Heart left ventricle (tissue), 13 donors: ENCODE measurements around the gene NELFCD.

ENCODE experiments used
- POLR2A ChIP-seq, 2 donors: fragments of 450-650 bp; IDR thresholded peaks; one replicate each; pipeline ENCODE4 v1.6.1; 2017; ENCODE audit warnings: antibody characterized with exemption in 2 of 2, mild to moderate bottlenecking in 2 of 2, moderate library complexity in 2 of 2
- TF ChIP-seq, protein P1 (sequence below), 12 donors: fragments of 200-600 bp; sonication (generic) in 4 of 12; IDR thresholded peaks; one replicate each; pipeline versions ENCODE4 v1.5.0 to v1.8.0; 2018 to 2022; ENCODE audit warnings: antibody characterized with exemption in 12 of 12, mild to moderate bottlenecking in 5 of 12
- donor health status: ischemic (EF 13 %, LVEDD 7.1; RV severe dilation, severe dysfunction).
- donor health status: DM: no; HTN: yes; CAD: no.
- donor health status: DM: no; HTN: no; CAD: no.
- donor health status: ischemic (EF 25% LVEDD 6.9; RV normal size, moderate dysfunction).
- donor health status: ischemic (EF 25% LVEDD 5.7; RV mildly dilated, moderate dysfunction).
- donor health status: ischemic (EF 35%, LVEDD 5.7; RV mildly dilated, moderate dysfunction).
- donor health status: nonischemic (EF 11% LVEDD 7.7; RV severe dilation, severe dysfunction).
- donor health status: DM: yes; HTN: yes; CAD: no.
- donor health status: PGD.
- donor health status: ischemic (EF 29% LVEDD 5.4; RV normal size, mild dysfunction).
- donor health status: nonischemic (EF 23%, LVEDD 6.1; RV moderate dilation, normal function).

DNA sequence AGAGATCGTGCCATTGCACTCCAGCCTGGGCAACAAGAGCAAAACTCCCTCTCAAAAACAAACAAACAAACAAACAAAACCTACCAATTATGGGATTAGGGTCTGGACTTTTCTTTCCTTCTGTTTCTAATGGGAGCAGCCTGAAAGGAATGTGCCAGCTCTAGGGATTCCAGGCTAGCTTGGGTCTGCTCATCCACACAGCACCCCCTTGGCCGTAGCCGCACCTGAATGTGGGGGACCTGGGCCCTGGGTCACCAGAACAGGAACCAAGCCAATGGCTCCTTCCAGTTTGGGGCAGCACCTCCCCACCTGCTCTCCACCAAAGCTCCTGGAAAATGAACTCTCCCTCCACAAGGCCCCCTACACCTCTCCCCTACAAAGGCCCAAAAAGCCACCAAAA, 19.3 kb downstream of the NELFCD start:
- no peak for TF ChIP-seq POLR2A (IDR thresholded peaks at IDR 0.05)
- TF ChIP-seq, protein P1, sequence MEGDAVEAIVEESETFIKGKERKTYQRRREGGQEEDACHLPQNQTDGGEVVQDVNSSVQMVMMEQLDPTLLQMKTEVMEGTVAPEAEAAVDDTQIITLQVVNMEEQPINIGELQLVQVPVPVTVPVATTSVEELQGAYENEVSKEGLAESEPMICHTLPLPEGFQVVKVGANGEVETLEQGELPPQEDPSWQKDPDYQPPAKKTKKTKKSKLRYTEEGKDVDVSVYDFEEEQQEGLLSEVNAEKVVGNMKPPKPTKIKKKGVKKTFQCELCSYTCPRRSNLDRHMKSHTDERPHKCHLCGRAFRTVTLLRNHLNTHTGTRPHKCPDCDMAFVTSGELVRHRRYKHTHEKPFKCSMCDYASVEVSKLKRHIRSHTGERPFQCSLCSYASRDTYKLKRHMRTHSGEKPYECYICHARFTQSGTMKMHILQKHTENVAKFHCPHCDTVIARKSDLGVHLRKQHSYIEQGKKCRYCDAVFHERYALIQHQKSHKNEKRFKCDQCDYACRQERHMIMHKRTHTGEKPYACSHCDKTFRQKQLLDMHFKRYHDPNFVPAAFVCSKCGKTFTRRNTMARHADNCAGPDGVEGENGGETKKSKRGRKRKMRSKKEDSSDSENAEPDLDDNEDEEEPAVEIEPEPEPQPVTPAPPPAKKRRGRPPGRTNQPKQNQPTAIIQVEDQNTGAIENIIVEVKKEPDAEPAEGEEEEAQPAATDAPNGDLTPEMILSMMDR (IDR thresholded peaks at IDR 0.05) = no peak
